GDM1 (cell line): ENCODE data around the gene OLR1.
A peak's percentile ranks its signal among the peaks of the same experiment; 100 is the strongest.
"Not testable (repeated sequence)": the region's sequence is repeated elsewhere in the genome, so short reads cannot be mapped to it uniquely, and the experiment has no call there.

Source experiments
- DNase-seq: peaks from one replicate; lab custom pipeline; 2025; lab: John Stamatoyannopoulos, UW

OLR1 gene

DNA sequence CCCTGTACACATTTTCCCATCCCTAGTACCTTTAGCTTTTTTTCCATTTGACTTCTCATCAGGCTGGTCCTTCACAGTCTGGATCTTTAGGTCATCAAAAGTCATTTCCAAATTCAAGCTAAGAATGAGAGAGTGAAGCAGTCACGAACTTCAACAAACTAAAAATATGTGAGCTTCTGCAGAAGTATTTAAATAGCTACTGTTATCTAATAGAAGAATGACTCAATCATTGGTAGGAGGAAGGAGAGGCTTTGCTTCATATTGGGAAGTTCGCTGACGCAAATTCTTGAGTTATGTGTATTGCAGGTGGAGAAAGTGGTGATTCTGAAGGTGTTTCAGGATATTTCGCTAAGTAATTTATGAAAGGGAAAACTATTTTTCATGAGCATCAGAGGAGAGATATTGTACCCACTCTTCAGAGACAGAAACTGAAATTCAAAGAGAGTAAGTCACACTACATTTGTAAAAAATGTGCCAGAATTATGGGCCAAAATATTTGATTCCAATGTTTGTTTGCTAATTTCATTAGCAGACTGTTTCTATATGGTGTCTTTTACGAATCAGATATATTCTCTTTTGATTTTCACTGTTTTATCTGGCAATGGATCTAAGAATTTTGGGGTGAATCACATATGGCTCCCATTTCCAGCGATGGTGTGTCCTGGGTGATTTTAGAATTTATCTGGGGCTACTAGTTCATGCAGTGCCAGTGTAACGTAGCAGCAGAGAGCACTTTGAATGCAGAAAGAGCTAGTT, at the start of gene OLR1:
Gene OLR1, minus strand, starts transcription at position 160 of the 756 bp plus-strand sequence. Its CDS starts 55 bp downstream, at position 105.
- DNase-seq: no peak

GRCh38 chr12:10220398-10221077, 48.6 kb upstream of the OLR1 start:
- DNase-seq: no peak

- DNase-seq: no peak
These were observed 46.1 kb upstream of the OLR1 start for GRCh38 chr12:10218021-10218420.

DNA sequence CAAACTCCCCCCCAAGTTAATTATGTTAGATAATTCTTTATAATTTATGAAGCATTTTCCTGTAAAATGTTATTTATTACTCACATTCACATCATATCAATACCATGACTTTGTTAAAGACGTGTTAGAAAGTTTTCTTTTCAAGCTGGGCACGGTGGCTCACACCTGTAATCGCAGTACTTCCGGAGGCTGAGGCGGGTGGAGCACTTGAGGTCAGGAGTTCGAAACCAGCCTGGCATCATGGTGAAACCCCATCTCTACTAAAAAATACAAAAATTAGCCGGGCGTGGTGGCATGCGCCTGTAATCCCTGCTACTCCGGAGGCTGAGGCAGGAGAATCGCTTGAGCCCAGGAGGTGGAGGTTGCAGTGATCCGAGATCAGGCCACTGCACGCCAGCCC, 44.0 kb upstream of the OLR1 start:
- not testable (repeated sequence) for DNase-seq

DNA sequence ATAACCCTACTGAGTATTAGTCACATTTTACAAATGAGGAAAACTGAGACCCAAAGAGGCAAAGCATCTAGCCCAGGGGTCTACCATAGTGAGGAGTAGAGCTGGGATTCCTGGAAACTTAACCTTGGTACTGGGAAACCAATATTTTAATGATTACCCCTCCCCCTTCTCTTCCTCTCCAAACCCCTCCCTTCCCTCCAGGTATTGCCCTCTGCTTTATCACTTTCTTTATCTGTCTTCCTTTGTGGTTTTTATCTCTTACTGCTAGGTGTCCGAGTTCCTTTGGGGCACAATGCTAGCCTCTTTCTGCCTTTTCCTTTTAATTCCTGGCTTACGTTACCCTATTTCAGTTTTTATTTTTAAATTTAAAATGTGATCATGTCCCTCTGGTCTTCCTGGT, 43.5 kb upstream of the OLR1 start:
- no peak for DNase-seq

- no peak for DNase-seq
These were observed 42.9 kb upstream of the OLR1 start for GRCh38 chr12:10214895-10215267.

DNA sequence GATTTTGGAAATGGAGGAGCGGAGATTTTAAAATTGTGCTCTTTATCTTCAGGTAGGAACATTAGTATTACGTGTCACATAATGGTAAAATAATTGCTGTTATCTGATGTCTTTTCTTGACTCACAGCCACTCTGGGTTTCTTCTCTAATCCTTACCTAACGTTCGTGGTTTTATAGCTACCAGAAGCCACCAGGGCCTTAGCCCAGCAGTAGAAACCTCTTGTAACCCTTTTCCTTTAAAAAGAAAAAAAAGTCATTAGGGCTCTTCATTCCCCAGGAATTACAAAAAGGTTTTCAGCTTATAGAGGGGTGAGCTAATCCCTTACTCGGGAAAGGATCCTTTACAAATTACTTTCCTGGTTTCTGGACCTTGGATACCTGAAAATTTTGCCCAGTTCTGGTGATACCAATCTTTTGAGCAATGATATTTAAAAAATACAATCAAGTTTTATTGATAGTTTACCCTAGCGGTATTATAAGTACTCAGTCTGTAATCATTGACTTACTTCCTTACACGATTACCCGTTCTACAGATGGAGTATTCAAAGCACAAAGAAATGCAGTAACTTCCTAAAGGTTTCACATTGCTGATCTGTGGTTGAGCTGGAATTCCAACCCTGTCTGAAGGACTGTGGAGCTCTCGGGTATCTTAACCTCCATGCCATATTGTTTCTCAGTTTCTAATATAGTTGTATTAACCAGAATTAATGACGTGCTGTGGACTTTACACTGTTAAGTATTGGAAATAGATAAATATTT, 42.4 kb upstream of the OLR1 start:
- no peak for DNase-seq

DNA sequence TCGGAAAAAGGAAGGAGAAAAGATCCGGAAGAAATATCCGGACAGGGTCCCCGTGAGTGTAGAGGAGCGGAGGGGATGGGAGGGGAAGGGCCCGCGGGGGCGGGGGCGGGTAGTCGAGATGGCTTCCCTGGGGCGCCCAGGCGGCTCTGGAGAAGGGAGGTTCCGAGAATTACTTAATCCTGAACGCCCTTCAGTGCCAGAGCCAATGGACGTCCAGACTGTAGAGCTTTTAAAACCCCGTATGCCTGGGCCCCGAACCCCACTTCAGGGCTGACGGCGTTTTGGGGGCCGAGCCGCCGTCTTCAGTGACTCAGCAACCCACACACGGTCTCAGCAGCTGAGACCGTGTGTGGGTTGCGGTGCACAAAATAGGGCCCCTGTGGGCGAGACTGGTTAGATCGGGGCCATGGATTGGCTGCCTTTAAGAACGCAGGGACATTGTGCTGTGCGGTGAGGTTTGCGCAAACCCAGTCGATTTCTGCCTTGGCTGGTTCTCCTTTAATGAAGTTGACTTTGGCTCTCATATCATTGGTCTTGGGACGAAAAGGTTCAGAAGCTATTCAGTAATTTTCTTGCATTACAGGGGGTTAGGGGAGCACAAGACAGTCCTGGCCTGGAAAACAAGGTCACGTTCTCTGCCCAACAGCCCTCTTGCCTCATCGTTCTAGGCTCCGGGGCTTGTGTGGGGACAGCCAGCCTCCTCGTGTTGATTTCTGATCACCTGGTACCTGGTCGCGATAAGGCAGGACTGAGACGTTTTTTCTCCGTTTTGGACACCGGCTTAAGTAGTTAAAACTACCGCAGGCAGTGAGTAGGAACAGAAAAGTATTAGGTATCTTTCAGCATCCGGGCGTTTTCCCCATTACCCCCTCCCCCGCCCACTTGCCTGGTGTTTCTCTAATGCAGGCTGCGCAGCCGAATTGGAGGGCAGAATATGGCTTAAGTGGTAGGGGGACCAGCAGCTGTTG, 41.5 kb upstream of the OLR1 start:
- DNase-seq: peak; percentile 7

DNA sequence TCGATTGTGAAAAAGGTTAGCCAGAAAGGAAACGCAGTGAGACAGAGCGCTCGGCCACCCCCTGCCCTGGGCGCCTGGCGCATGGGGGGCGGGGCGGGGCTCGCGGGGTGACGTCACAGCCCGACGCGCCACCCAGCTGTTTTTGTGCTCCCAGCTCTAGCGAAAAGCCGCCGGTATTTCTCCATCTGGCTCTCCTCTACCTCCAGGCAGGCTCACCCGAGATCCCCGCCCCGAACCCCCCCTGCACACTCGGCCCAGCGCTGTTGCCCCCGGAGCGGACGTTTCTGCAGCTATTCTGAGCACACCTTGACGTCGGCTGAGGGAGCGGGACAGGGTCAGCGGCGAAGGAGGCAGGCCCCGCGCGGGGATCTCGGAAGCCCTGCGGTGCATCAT, 40.8 kb upstream of the OLR1 start, which contains the start of gene GABARAPL1:
Gene GABARAPL1, plus strand, starts transcription at position 139 of the 393 bp plus-strand sequence. Its CDS starts 253 bp downstream, at position 392.
- peak; percentile 3 for DNase-seq

GRCh38 chr12:10211940-10212738, 40.2 kb upstream of the OLR1 start:
- DNase-seq: peak; percentile 21

- DNase-seq: no peak
These were observed 39.4 kb upstream of the OLR1 start for GRCh38 chr12:10211101-10211939.

GRCh38 chr12:10210225-10210624, 38.3 kb upstream of the OLR1 start:
- DNase-seq: no peak

DNA sequence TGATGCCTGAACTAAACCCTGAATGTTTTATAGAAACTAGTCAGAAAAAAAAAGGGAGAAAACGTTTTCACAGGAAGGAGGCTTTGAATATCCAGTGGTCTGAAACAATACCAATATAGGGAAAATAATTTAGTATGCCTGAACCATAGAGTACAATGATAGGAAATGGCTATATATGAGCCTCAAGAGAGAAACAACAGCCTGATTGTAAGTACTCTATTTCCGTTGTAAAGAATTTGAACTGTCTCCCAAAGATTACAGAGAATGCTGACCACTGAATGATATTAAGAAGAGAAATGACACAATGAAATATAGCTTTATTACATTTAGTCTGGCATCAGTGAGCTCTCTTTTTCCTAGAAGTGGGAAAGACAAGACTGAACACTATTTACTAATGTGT, 35.2 kb upstream of the OLR1 start:
- DNase-seq: no peak

- DNase-seq: no peak
These were observed 33.4 kb upstream of the OLR1 start for GRCh38 chr12:10205220-10205807.

DNA sequence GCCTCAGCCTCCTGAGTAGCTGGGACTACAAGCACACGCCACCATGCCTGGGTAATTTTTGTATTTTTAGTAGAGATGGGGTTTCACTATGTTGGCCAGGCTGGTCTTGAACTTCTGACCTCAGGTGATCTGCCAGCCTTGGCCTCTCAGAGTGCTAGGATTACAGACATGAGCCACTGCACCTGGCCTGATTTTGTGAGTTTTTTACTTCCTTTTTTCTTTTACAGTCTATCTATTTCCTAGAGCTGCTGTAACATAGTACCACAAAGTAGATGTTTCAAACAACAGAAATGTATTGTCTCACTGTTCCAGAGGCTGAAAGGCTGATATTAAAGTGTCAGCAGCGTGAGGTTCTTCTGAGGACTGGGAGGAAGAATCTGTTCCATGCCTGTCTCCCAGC, 32.6 kb upstream of the OLR1 start:
- DNase-seq: not testable (repeated sequence)

- DNase-seq: no peak
These were observed 25.9 kb upstream of the OLR1 start for GRCh38 chr12:10197879-10198278.

- DNase-seq: no peak
These were observed 24.3 kb upstream of the OLR1 start for GRCh38 chr12:10196210-10196609.

- DNase-seq: no peak
These were observed 22.3 kb upstream of the OLR1 start for GRCh38 chr12:10194160-10194670.

DNA sequence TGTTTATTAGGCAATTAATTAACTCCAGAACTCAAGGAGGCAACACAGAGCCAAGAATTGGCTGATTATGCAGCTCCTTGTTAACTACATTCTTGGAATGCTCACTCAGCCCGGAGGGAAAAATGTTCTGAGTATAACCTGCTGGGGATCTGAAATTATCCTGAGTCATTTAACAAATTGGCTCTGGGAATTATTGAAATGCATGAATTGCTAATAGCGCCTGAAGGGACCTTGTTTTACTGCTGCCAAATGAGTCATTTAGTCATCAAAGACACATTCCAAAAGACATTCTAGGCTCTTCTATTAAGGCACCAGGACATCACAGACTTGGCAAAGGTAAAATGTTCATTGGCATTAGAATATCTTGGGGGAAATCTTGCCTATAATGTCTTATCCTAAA, 19.9 kb upstream of the OLR1 start:
- no peak for DNase-seq
